Measurements from ENCODE around the gene CCDC18.

- TF ChIP-seq CTCF (conservative IDR thresholded peaks at IDR 0.05; ENCODE audit: low read depth, low read length) = no peak
- TF ChIP-seq EZH2 (IDR thresholded peaks at IDR 0.05; ENCODE audit: low read length, unreplicated experiment) = no peak
- TF ChIP-seq EZH2phosphoT487 (IDR thresholded peaks at IDR 0.05; ENCODE audit: borderline replicate concordance, low read length) = no peak
These were observed 25.5 kb downstream of the CCDC18 start for GRCh38 chr1:93205892-93206566.
